Body of pancreas (tissue), 4 donors: Measurements from ENCODE around the gene SNRNP200. TPM values are rescaled to one million over a fixed set of nuclear protein-coding genes. Genes with fewer than 3 reads are reported as not detected.

Experiments
- ATAC-seq: fragments of 150-250 bp; one replicate; pipeline ENCODE4 v1.9.1; 2016
- DNase-seq, 4 donors: peaks; one replicate each; pipeline ENCODE4 v3.0.0-alpha.2; 2019
- H3K27ac ChIP-seq, 4 donors: fragments of 200-600 bp; sonication (generic); 1 replicate in 3 of 4; 2 replicates in 1 of 4; pipeline versions ENCODE4 v1.5.1 to v1.6.1; 2016 to 2019; ENCODE audit warnings: mild to moderate bottlenecking in 1 of 4, mixed read lengths in 1 of 4, moderate library complexity in 1 of 4
- H3K27me3 ChIP-seq, 2 donors: fragments of 200-600 bp; sonication (generic); one replicate each; pipeline ENCODE4 v1.6.0; 2016; ENCODE audit warnings: mild to moderate bottlenecking in 1 of 2
- H3K36me3 ChIP-seq, 2 donors: fragments of 200-600 bp; sonication (generic); replicated peaks in 1 of 2; 2 replicates each; pipeline ENCODE4 v1.5.1; 2016; ENCODE audit warnings: low read depth in 2 of 2; ENCODE audit not compliant: insufficient read depth in 1 of 2
- H3K4me1 ChIP-seq: fragments of 200-600 bp; sonication (generic); one replicate; pipeline ENCODE4 v1.6.0; 2016
- H3K4me3 ChIP-seq, 2 donors: fragments of 200-600 bp; sonication (generic); 1 replicate in 1 of 2; 2 replicates in 1 of 2; pipeline ENCODE4 v1.5.1; 2016 to 2019
- H3K9me3 ChIP-seq, 3 donors: fragments of 200-600 bp; sonication (generic); 1 replicate in 2 of 3; 2 replicates in 1 of 3; pipeline ENCODE4 v1.5.1; 2016
- CTCF ChIP-seq, 7 experiments: fragments of 450-650 bp in 4 of 7; fragments of 200-600 bp in 3 of 7; sonication (generic) in 3 of 7; IDR thresholded peaks; one replicate each; pipeline ENCODE4 v1.5.1; 2016 to 2019; ENCODE audit warnings: antibody characterized with exemption in 7 of 7
- POLR2A ChIP-seq, 3 donors: fragments of 450-650 bp; IDR thresholded peaks; one replicate each; pipeline ENCODE4 v1.6.1; 2016; ENCODE audit warnings: antibody characterized with exemption in 3 of 3, mild to moderate bottlenecking in 2 of 3
- WGBS, 2 donors: methylation state at CpG; one replicate each; pipeline ENCODE4 v1.1.5; 2017; 5-methylcytosine and 5-hydroxymethylcytosine counted together
- intact Hi-C: fragments of 100-400 bp; cut with DNase I; formaldehyde crosslinking; loops from one replicate; pipeline ENCODE4 v1.15.1; 2023
- total RNA-seq, 2 donors: library from RNA; depleted of rRNA; stranded (reverse); fragments of >200 nt; gene quantifications; one replicate each; pipeline ENCODE4 v1.1.0, GENCODE V29; 2016

SNRNP200 gene
- total RNA-seq, 2 donors from 2014 or later: 58.1 to 110 TPM

DNA sequence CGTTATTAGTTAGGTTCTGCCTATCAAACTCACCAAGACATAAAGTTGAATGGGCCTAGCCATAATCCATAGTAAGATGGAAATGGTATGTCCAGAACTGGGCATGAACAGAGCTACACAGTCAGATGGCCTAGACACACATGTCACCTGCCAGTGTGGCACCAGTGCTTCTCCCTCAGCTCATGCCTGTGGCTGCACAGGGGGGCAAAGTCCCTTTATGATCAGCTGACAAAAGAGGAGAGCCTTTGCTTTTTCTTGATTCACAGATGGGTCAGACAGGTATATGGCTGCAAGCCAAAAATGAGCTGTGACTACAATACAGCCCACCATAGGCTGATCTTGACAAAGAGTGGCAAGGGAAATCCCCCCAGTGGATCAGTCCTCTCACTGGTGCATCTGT lies 68.5 kb downstream of the SNRNP200 start:
- H3K9me3 ChIP-seq: no peaks in the 10 kb centered on the region
- no peak for DNase-seq
- no peaks in the 10 kb centered on the region for H3K27me3 ChIP-seq
- H3K27ac ChIP-seq: no peak overlapping the region
- no peaks in the 10 kb centered on the region for H3K4me1 ChIP-seq
- no peak for ATAC-seq
- intact Hi-C loops: no loop called here
- no peak for TF ChIP-seq CTCF (IDR thresholded peaks at IDR 0.05)
- TF ChIP-seq POLR2A (IDR thresholded peaks at IDR 0.05): no peak
- no peaks in the 10 kb centered on the region for H3K36me3 ChIP-seq
- H3K4me3 ChIP-seq: no peak overlapping the region
- 100% methylated on average over 1 of the region's 1 CpG for WGBS, 2 donors

GRCh38 chr2:96233880-96234316 lies 71.4 kb downstream of the SNRNP200 start:
- no peaks in the 10 kb centered on the region for H3K27me3 ChIP-seq

GRCh38 chr2:96233436-96233835 lies 71.9 kb downstream of the SNRNP200 start:
- ATAC-seq: no peak
- Histone ChIP-seq H3K36me3 (no peaks in the 10 kb centered on the region), H3K9me3 (no peaks in the 10 kb centered on the region), H3K4me3 (no peak overlapping the region), H3K27me3 (no peaks in the 10 kb centered on the region), H3K27ac (no peak overlapping the region), H3K4me1 (no peaks in the 10 kb centered on the region)
- intact Hi-C loops: no loop called here
- no peak for DNase-seq
- no peak for TF ChIP-seq POLR2A (IDR thresholded peaks at IDR 0.05)
- no peak for TF ChIP-seq CTCF (IDR thresholded peaks at IDR 0.05)
- 87 to 90% methylated on average over 6 of the region's 6 CpGs for WGBS, 2 donors

More at GRCh38 chr2:96233880-96234316, 71.4 kb downstream of the SNRNP200 start:
- intact Hi-C loops: no loop called here
- Histone ChIP-seq H3K27ac (no peak overlapping the region), H3K9me3 (no peaks in the 10 kb centered on the region), H3K4me3 (no peak overlapping the region), H3K4me1 (no peaks in the 10 kb centered on the region), H3K36me3 (no peaks in the 10 kb centered on the region)
- DNase-seq: no peak
- no peak for ATAC-seq
- TF ChIP-seq POLR2A (IDR thresholded peaks at IDR 0.05): no peak
- no peak for TF ChIP-seq CTCF (IDR thresholded peaks at IDR 0.05)
- WGBS, 2 donors: 87 to 93% methylated on average over 4 of the region's 4 CpGs

DNA sequence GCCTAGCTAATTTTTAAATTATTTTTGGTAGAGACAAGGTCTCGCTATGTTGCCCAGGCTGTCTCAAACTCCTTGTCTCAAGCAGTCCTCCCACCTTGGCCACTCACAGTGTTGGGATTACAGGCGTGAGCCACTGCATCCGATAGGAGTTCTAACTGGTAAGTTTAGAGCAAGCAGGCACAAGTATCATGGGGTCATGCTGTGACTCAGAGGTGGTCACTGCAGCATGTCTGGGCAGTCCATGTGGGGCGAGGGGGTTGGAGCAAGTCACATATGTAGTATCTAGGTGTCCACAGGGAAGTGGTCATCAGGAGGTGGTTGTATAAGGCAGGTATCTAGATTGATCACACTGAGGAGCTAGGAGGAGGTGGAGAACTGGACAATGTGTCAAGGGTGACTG lies 74.0 kb downstream of the SNRNP200 start:
- no peaks in the 10 kb centered on the region for H3K9me3 ChIP-seq
- TF ChIP-seq CTCF (IDR thresholded peaks at IDR 0.05) (no peak), POLR2A (IDR thresholded peaks at IDR 0.05) (no peak)
- DNase-seq (no peak), ATAC-seq (no peak)
- intact Hi-C loops: no loop called here
- H3K27me3 ChIP-seq: no peaks in the 10 kb centered on the region
- H3K36me3 ChIP-seq: no peaks in the 10 kb centered on the region
- 85 to 94% methylated on average over 4 of the region's 4 CpGs for WGBS, 2 donors
- no peak overlapping the region for H3K4me3 ChIP-seq
- no peaks in the 10 kb centered on the region for H3K4me1 ChIP-seq
- no peak overlapping the region for H3K27ac ChIP-seq

GRCh38 chr2:96225016-96225533 lies 80.3 kb downstream of the SNRNP200 start:
- no peaks in the 10 kb centered on the region for H3K9me3 ChIP-seq
- TF ChIP-seq POLR2A (IDR thresholded peaks at IDR 0.05) (no peak), CTCF (IDR thresholded peaks at IDR 0.05) (no peak)
- no peaks in the 10 kb centered on the region for H3K27me3 ChIP-seq
- no peaks in the 10 kb centered on the region for H3K36me3 ChIP-seq
- no peak overlapping the region for H3K4me3 ChIP-seq
- DNase-seq (no peak), ATAC-seq (no peak)
- H3K27ac ChIP-seq: no peak overlapping the region
- intact Hi-C loops: no loop called here
- WGBS, 2 donors: 58 to 69% methylated on average over 3 of the region's 3 CpGs
- H3K4me1 ChIP-seq: peaks cover 3% of the 10 kb centered on the region
